HEK293T (cell line): ENCODE measurements around the gene CEP95.

ENCODE experiments used
- ARNT ChIP-seq: fragments of 450-650 bp; IDR thresholded peaks from 2 replicates; pipeline ENCODE4 v1.6.1; 2017; ENCODE audit warnings: mild to moderate bottlenecking
- BHLHE40 ChIP-seq: fragments of 450-650 bp; IDR thresholded peaks from 2 replicates; pipeline ENCODE4 v1.6.1; 2016; ENCODE audit warnings: mild to moderate bottlenecking, moderate library complexity, borderline replicate concordance
- FOXA1 ChIP-seq: fragments of 450-650 bp; IDR thresholded peaks from 2 replicates; pipeline ENCODE4 v1.6.1; 2016; ENCODE audit warnings: mild to moderate bottlenecking
- FOXM1 ChIP-seq: fragments of 450-650 bp; IDR thresholded peaks from 2 replicates; pipeline ENCODE4 v1.6.1; 2017; ENCODE audit warnings: mild to moderate bottlenecking, borderline replicate concordance
- HDGF ChIP-seq: fragments of 450-650 bp; IDR thresholded peaks from 2 replicates; pipeline ENCODE4 v1.6.1; 2017; ENCODE audit warnings: antibody characterized with exemption, borderline replicate concordance
- SUZ12 ChIP-seq: fragments of 450-650 bp; IDR thresholded peaks from 2 replicates; pipeline ENCODE4 v1.6.1; 2016; ENCODE audit warnings: mild to moderate bottlenecking
- TARDBP ChIP-seq: fragments of 450-650 bp; IDR thresholded peaks from 2 replicates; pipeline ENCODE4 v1.6.1; 2016
- TF ChIP-seq, protein P1 (sequence below): fragments of 450-650 bp; IDR thresholded peaks from 2 replicates; pipeline ENCODE4 v1.6.1; 2016

DNA sequence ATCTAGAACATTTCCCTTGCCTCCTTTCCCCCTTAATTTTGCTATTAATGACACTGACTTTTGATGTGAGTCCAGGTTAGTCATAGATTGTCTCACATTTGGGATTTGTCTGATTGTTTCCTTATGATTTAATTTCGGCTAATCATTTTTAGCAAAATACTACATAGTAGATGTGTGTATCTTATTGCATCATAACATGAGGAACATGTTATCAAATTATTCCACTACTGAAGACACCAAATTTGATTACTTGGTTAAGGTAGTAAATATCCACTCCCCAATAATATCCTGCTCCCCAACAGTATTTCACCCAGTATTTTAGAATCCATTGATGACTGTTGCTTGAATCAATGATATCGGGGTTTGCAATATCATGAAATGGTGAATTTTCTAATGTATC lies 12.7 kb upstream of the CEP95 start:
- TF ChIP-seq FOXA1 (no peak), ARNT (no peak), FOXM1 (no peak), SUZ12 (no peak), BHLHE40 (no peak), TARDBP (no peak), HDGF (no peak)
- TF ChIP-seq, protein P1, sequence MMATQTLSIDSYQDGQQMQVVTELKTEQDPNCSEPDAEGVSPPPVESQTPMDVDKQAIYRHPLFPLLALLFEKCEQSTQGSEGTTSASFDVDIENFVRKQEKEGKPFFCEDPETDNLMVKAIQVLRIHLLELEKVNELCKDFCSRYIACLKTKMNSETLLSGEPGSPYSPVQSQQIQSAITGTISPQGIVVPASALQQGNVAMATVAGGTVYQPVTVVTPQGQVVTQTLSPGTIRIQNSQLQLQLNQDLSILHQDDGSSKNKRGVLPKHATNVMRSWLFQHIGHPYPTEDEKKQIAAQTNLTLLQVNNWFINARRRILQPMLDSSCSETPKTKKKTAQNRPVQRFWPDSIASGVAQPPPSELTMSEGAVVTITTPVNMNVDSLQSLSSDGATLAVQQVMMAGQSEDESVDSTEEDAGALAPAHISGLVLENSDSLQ, result no peak
